Suprapubic skin (tissue), 4 donors: ENCODE measurements around the gene CARD10. TPM values are rescaled to one million over a fixed set of nuclear protein-coding genes. Genes with fewer than 3 reads are reported as not detected.

Experiments used
- DNase-seq, 2 donors: peaks; one replicate each; pipeline ENCODE4 v3.0.0-alpha.2; 2019; ENCODE audit warnings: low spot score in 2 of 2
- H3K27ac ChIP-seq: fragments of 200-600 bp; sonication (generic); one replicate; pipeline ENCODE4 v1.5.1; 2019
- H3K27me3 ChIP-seq: fragments of 200-600 bp; sonication (generic); one replicate; pipeline ENCODE4 v1.5.1; 2019
- H3K36me3 ChIP-seq: fragments of 200-600 bp; sonication (generic); one replicate; pipeline ENCODE4 v1.5.1; 2019
- H3K4me1 ChIP-seq: fragments of 200-600 bp; sonication (generic); one replicate; pipeline ENCODE4 v1.5.1; 2019
- H3K4me3 ChIP-seq: fragments of 200-600 bp; sonication (generic); one replicate; pipeline ENCODE4 v1.5.1; 2019; ENCODE audit warnings: mild to moderate bottlenecking
- H3K9me3 ChIP-seq: fragments of 200-600 bp; sonication (generic); one replicate; pipeline ENCODE4 v1.5.1; 2019
- EP300 ChIP-seq: sonication (generic); formaldehyde crosslinking; IDR thresholded peaks from one replicate; pipeline ENCODE4 v1.6.1; 2017; ENCODE audit warnings: antibody characterized with exemption
- POLR2A ChIP-seq, 2 donors: fragments of 450-650 bp; IDR thresholded peaks; one replicate each; pipeline ENCODE4 v1.6.1; 2017; ENCODE audit warnings: antibody characterized with exemption in 2 of 2, mild to moderate bottlenecking in 2 of 2, moderate library complexity in 2 of 2
- POLR2AphosphoS5 ChIP-seq, 3 donors: sonication (generic); formaldehyde crosslinking; IDR thresholded peaks; one replicate each; pipeline ENCODE4 v1.6.1; 2017; ENCODE audit warnings: antibody characterized with exemption in 3 of 3
- WGBS: methylation state at CpG from one replicate; pipeline ENCODE4 v1.1.5; 2018; 5-methylcytosine and 5-hydroxymethylcytosine counted together
- total RNA-seq, 4 donors: library from RNA; depleted of rRNA; stranded (reverse); fragments of >200 nt; gene quantifications; one replicate each; pipeline ENCODE4 v1.1.0, GENCODE V29; 2016
- TF ChIP-seq, protein P1 (sequence below), 2 donors: fragments of 200-600 bp in 1 of 2; fragments of 450-650 bp in 1 of 2; sonication (generic) in 1 of 2; IDR thresholded peaks; one replicate each; pipeline ENCODE4 v1.5.1; 2016 to 2019; ENCODE audit warnings: antibody characterized with exemption in 2 of 2, mild to moderate bottlenecking in 1 of 2, moderate library complexity in 1 of 2

Gene CARD10
- 10 to 100 TPM; 12.2 to 17.3 (median 14.8) TPM for total RNA-seq

GRCh38 chr22:37519268-37520195, at the start of gene CARD10:
Gene CARD10 (minus strand): TSS chr22:37519415. CDS start chr22:37519200, 215 bp downstream.
- Histone ChIP-seq H3K9me3 (no peaks in the 10 kb centered on the region), H3K27me3 (peaks cover 28% of the 10 kb centered on the region), H3K36me3 (no peaks in the 10 kb centered on the region), H3K4me1 (peaks cover 26% of the 10 kb centered on the region), H3K27ac (peak within 1 kb of the TSS; percentile 60), H3K4me3 (peak within 1 kb of the TSS; percentile 75)
- no peak for TF ChIP-seq POLR2AphosphoS5 (IDR thresholded peaks at IDR 0.05)
- TF ChIP-seq, protein P1, sequence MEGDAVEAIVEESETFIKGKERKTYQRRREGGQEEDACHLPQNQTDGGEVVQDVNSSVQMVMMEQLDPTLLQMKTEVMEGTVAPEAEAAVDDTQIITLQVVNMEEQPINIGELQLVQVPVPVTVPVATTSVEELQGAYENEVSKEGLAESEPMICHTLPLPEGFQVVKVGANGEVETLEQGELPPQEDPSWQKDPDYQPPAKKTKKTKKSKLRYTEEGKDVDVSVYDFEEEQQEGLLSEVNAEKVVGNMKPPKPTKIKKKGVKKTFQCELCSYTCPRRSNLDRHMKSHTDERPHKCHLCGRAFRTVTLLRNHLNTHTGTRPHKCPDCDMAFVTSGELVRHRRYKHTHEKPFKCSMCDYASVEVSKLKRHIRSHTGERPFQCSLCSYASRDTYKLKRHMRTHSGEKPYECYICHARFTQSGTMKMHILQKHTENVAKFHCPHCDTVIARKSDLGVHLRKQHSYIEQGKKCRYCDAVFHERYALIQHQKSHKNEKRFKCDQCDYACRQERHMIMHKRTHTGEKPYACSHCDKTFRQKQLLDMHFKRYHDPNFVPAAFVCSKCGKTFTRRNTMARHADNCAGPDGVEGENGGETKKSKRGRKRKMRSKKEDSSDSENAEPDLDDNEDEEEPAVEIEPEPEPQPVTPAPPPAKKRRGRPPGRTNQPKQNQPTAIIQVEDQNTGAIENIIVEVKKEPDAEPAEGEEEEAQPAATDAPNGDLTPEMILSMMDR (IDR thresholded peaks at IDR 0.05): no peak
- TF ChIP-seq EP300: no peak
- no peak for TF ChIP-seq POLR2A (IDR thresholded peaks at IDR 0.05)
- no peak for DNase-seq
- 34% methylated on average over 9 of the region's 99 CpGs for WGBS

DNA sequence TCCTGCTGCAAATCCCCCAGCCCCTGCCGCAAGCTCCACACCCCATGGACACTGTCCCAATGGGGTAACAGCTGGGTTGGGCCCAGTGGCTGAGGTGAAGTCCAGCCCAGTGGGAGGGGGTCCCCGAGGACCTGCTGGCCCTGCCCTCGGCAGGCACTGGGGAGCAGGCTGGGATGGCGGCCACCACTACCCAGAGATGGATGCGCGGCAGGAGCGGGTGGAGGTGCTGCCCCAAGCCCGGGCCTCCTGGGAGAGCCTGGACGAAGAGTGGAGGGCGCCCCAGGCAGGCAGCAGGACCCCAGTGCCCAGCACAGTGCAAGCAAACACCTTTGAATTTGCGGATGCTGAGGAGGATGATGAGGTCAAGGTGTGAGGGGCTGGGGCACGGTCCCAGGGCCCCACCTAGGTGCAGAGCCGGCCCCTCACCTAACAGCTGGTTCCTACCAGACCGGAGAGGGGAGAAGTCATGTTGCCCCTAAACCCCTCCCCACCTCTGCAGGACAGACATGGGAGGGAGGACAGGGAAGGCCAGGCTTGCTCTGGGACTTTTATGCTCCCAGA, 49.3 kb upstream of the CARD10 start:
- WGBS: 89% methylated on average over 5 of the region's 14 CpGs
- H3K4me1 ChIP-seq: peaks cover 65% of the 10 kb centered on the region
- H3K27ac ChIP-seq: no peak overlapping the region

GRCh38 chr22:37568012-37568411, 48.8 kb upstream of the CARD10 start:
- Histone ChIP-seq H3K9me3 (no peaks in the 10 kb centered on the region), H3K4me1 (peaks cover 70% of the 10 kb centered on the region), H3K27ac (no peak overlapping the region), H3K36me3 (peaks cover 30% of the 10 kb centered on the region), H3K4me3 (no peak overlapping the region), H3K27me3 (no peaks in the 10 kb centered on the region)
- no peak for DNase-seq
- TF ChIP-seq EP300 (no peak), POLR2A (IDR thresholded peaks at IDR 0.05) (no peak), POLR2AphosphoS5 (IDR thresholded peaks at IDR 0.05) (no peak)
- TF ChIP-seq, protein P1 (IDR thresholded peaks at IDR 0.05): no peak
- WGBS: 96% methylated on average over 13 of the region's 15 CpGs

More for the DNA sequence above, 49.3 kb upstream of the CARD10 start:
- Histone ChIP-seq H3K27me3 (no peaks in the 10 kb centered on the region), H3K36me3 (peaks cover 30% of the 10 kb centered on the region), H3K9me3 (no peaks in the 10 kb centered on the region), H3K4me3 (no peak overlapping the region)
- TF ChIP-seq, protein P1 (IDR thresholded peaks at IDR 0.05): no peak
- TF ChIP-seq EP300 (no peak), POLR2AphosphoS5 (IDR thresholded peaks at IDR 0.05) (no peak), POLR2A (IDR thresholded peaks at IDR 0.05) (no peak)
- no peak for DNase-seq

GRCh38 chr22:37566903-37567798, 47.9 kb upstream of the CARD10 start:
- Histone ChIP-seq H3K9me3 (no peaks in the 10 kb centered on the region), H3K4me1 (peaks cover 79% of the 10 kb centered on the region), H3K27ac (peak overlapping the region; percentile 49), H3K4me3 (no peak overlapping the region), H3K36me3 (peaks cover 30% of the 10 kb centered on the region), H3K27me3 (no peaks in the 10 kb centered on the region)
- WGBS: 51% methylated on average over 12 of the region's 16 CpGs
- peak in 1 of 3 donors; percentile 20 for TF ChIP-seq POLR2AphosphoS5 (IDR thresholded peaks at IDR 0.05)
- TF ChIP-seq, protein P1 (IDR thresholded peaks at IDR 0.05): peak; percentile 89 to 92
- no peak for TF ChIP-seq EP300
- peak; percentile 89 to 91 for DNase-seq
